ENCODE measurements around the gene MMAB. TPM values are rescaled to one million over a fixed set of nuclear protein-coding genes. Genes with fewer than 3 reads are reported as not detected.

MMAB gene
- total RNA-seq, 1 experiment from 2014 or later = 97.6 TPM

GRCh38 chr12:109517619-109518018 lies 55.7 kb downstream of the MMAB start:
- no peak for DNase-seq (ENCODE audit: low spot score)
- Histone ChIP-seq H3K27ac (ENCODE audit: low read depth, low read length, poor library complexity, severe bottlenecking) (no peak overlapping the region), H3K4me3 (ENCODE audit: low read depth, low read length, poor library complexity, severe bottlenecking) (no peak overlapping the region), H3K27me3 (replicated peaks; ENCODE audit: insufficient read depth, low read depth, low read length, poor library complexity) (no peaks in the 10 kb centered on the region), H3K4me1 (ENCODE audit: insufficient read depth, low read length, poor library complexity, severe bottlenecking) (peaks cover 12% of the 10 kb centered on the region), H3K9me3 (ENCODE audit: low read depth, low read length, poor library complexity, severe bottlenecking) (no peaks in the 10 kb centered on the region), H3K36me3 (ENCODE audit: insufficient read depth, low read length, poor library complexity, severe bottlenecking) (peaks cover 4% of the 10 kb centered on the region)
- TF ChIP-seq CTCF (conservative IDR thresholded peaks at IDR 0.05; ENCODE audit: low read depth, low read length) = no peak
- no peak for TF ChIP-seq EZH2 (IDR thresholded peaks at IDR 0.05; ENCODE audit: borderline replicate concordance, low read depth, low read length, poor library complexity, severe bottlenecking)
- BruUV-seq (replicated peaks) = no TSS peak
- intact Hi-C loops (cut with micrococcal nuclease; ENCODE audit: unreplicated experiment) = no loop called here
- ChIA-PET POLR2A (ENCODE audit: low non-redundant PET) (no interaction called here), CTCF (interaction anchor here (2.6 kb wide), 1 partner anchor 258 kb away, joined by 24 read pairs; no protein-coding TSS in a partner anchor)

GRCh38 chr12:109513977-109514376 lies 59.3 kb downstream of the MMAB start:
- Histone ChIP-seq H3K4me1 (ENCODE audit: insufficient read depth, low read length, poor library complexity, severe bottlenecking) (peaks cover 2% of the 10 kb centered on the region), H3K27ac (ENCODE audit: low read depth, low read length, poor library complexity, severe bottlenecking) (no peak overlapping the region), H3K36me3 (ENCODE audit: insufficient read depth, low read length, poor library complexity, severe bottlenecking) (peaks cover 4% of the 10 kb centered on the region), H3K4me3 (ENCODE audit: low read depth, low read length, poor library complexity, severe bottlenecking) (no peak overlapping the region), H3K27me3 (replicated peaks; ENCODE audit: insufficient read depth, low read depth, low read length, poor library complexity) (no peaks in the 10 kb centered on the region), H3K9me3 (ENCODE audit: low read depth, low read length, poor library complexity, severe bottlenecking) (no peaks in the 10 kb centered on the region)
- CTCF ChIA-PET = no interaction called here
- TF ChIP-seq CTCF (conservative IDR thresholded peaks at IDR 0.05; ENCODE audit: low read depth, low read length) = no peak
- no peak for TF ChIP-seq EZH2 (IDR thresholded peaks at IDR 0.05; ENCODE audit: borderline replicate concordance, low read depth, low read length, poor library complexity, severe bottlenecking)
- DNase-seq (ENCODE audit: low spot score) = no peak
- BruUV-seq (replicated peaks) = no TSS peak
- POLR2A ChIA-PET (ENCODE audit: low non-redundant PET) = no interaction called here
- intact Hi-C loops (cut with micrococcal nuclease; ENCODE audit: unreplicated experiment) = no loop called here

DNA sequence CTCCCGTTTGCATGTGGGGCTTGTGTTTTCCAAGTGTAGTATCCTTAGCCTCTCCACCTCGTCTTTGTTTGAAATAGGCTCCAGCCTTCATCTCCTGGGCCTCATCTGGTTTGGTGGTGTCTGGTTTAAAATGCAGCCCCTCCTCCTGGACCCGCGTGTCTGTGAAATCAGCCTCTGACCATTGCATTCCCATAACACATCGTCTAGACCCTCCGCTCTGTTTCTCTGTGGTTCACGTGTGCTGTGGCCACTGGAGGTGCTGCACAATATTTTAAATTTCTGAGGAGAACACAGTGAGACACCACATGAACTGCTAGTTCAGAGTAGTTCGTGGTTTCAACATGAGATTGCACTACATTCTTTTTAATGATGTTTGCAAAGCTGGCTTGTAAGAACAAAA lies 60.3 kb downstream of the MMAB start:
- intact Hi-C loops (cut with micrococcal nuclease; ENCODE audit: unreplicated experiment) = no loop called here
- ChIA-PET CTCF (no interaction called here), POLR2A (ENCODE audit: low non-redundant PET) (no interaction called here)
- Histone ChIP-seq H3K27me3 (replicated peaks; ENCODE audit: insufficient read depth, low read depth, low read length, poor library complexity) (no peaks in the 10 kb centered on the region), H3K27ac (ENCODE audit: low read depth, low read length, poor library complexity, severe bottlenecking) (no peak overlapping the region), H3K4me3 (ENCODE audit: low read depth, low read length, poor library complexity, severe bottlenecking) (no peak overlapping the region), H3K9me3 (ENCODE audit: low read depth, low read length, poor library complexity, severe bottlenecking) (no peaks in the 10 kb centered on the region), H3K36me3 (ENCODE audit: insufficient read depth, low read length, poor library complexity, severe bottlenecking) (peaks cover 4% of the 10 kb centered on the region), H3K4me1 (ENCODE audit: insufficient read depth, low read length, poor library complexity, severe bottlenecking) (no peaks in the 10 kb centered on the region)
- no peak for DNase-seq (ENCODE audit: low spot score)
- TF ChIP-seq EZH2 (IDR thresholded peaks at IDR 0.05; ENCODE audit: borderline replicate concordance, low read depth, low read length, poor library complexity, severe bottlenecking) (no peak), CTCF (conservative IDR thresholded peaks at IDR 0.05; ENCODE audit: low read depth, low read length) (no peak)
- BruUV-seq (replicated peaks) = no TSS peak
